LNCAP (cell line): ENCODE measurements around the gene FBXO45.

Experiments
- TF ChIP-seq, protein P1 (sequence below): fragments of 450-650 bp; IDR thresholded peaks from 2 replicates; pipeline ENCODE4 v1.5.1; 2017; ENCODE audit warnings: mild to moderate bottlenecking

FBXO45 gene

DNA sequence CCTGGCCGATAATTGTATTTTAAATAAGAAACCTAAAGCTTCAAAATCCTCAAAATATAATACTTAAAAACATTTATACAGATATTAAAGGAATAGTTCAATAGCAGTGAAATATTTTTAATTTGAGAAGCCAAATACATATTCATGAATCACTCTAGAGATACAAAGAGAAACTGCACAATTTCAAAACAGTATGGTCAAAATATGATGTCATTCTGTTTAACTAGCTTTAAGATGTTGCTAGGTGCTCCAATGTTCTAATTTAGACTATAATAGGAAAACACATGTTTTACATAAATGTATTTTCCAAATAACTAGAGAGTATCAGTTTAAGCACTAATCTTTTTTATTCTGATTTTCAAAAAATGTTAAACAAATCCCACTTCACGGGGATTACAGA, 60.8 kb downstream of the FBXO45 start:
- TF ChIP-seq, protein P1, sequence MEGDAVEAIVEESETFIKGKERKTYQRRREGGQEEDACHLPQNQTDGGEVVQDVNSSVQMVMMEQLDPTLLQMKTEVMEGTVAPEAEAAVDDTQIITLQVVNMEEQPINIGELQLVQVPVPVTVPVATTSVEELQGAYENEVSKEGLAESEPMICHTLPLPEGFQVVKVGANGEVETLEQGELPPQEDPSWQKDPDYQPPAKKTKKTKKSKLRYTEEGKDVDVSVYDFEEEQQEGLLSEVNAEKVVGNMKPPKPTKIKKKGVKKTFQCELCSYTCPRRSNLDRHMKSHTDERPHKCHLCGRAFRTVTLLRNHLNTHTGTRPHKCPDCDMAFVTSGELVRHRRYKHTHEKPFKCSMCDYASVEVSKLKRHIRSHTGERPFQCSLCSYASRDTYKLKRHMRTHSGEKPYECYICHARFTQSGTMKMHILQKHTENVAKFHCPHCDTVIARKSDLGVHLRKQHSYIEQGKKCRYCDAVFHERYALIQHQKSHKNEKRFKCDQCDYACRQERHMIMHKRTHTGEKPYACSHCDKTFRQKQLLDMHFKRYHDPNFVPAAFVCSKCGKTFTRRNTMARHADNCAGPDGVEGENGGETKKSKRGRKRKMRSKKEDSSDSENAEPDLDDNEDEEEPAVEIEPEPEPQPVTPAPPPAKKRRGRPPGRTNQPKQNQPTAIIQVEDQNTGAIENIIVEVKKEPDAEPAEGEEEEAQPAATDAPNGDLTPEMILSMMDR, result no peak

DNA sequence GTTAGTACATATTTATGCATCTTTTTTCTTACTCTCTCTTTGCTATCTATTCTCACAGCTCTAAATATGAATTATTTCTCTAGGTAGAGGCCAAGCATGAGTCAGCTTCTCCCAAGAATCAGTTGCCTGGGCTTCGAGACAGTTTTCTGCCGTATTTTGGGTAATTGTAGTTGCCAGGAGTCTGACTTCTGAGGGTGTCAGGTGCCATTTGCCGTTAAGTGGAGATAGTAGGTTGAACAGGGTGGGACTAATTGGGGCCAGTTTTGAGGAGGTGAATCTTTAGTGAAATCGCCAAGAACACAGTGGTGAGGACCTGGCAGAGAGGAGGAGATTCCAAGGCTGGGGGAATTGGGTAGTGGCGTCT, 63.2 kb downstream of the FBXO45 start:
- TF ChIP-seq, protein P1, result no peak

DNA sequence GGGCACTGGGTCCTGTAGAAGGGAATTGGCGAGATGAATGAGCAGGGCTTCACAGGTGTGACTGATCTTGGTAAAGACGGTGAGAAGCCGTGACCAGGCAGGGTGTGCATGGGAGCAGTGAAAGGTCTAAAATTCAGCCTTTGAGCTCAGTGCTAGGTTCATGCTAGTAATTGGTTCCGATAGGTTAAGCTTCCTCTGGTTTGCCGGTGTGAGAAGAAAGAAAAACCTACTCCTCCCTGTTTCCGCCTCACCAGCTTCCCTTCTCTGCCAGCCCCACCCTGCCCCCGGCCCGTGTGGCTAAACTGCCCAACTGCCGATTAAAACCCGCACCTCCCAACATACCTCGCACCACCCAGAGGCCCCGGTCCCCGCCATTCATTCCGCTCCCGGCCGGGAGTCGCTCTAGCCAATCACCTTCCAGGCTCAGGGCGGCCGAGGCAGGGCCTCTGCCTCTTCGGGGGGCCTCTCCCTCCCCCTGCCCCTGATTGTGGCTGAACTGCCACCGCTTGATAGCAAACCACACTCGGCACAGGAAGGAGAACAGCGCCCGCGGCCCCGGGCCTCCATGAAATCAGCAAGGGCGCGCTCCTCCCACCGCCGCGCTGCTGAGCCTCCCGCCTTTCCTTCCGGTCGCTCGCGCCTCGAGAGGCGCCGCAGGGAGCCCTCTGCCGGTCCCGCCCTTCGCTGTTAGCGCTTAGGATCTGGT, 63.7 kb downstream of the FBXO45 start:
- TF ChIP-seq, protein P1, result peak; percentile 40; the same call in 1 of the 2 replicates

DNA sequence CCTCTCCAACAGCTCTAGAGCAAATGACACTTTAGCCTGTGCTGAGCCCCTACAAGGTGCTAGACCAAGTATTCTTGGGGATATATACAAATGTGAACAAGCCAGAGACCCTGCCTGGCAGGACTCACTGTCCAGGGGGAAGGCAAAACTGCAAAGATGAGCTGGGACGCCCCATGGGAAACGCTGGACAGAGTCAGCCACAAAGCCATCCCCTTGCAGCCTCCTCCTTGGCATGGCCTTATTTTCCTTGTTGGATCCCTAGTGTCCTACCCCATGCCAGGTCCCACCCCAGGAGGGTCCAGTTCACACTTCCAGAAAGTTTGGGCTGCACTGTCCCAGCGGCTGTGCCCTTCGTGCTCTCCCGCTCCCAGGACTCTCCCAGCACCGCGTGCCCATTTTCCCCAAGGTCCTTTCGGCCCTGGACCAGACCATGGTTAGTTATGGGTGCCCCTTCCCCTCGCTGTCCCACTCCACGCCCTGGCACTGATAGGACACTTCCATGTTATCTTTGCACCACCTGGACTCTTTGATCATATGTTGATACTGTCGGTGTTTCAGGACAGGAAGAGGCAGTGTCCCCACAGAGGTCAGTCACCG, 65.2 kb downstream of the FBXO45 start:
- TF ChIP-seq, protein P1, result no peak

DNA sequence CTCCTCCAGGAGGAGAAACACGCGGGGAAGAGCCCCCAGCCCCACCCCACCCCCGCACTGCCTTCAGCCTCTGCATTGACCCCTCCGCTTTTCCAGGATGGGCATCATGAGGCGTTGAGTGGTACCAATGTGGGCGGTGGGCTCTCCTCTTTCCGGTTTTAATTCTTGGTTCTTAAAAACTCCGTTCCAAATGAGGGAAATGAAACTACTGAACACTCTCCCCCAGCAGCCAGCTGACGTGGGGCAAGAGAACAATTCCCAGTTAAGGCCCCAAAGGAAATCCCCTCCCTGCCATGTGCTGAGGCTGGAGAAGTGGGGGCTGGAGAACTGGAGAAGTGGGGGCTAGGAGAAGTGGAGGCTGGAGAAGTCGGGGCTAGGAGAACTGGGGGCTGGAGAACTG, 65.8 kb downstream of the FBXO45 start:
- TF ChIP-seq, protein P1, result no peak

DNA sequence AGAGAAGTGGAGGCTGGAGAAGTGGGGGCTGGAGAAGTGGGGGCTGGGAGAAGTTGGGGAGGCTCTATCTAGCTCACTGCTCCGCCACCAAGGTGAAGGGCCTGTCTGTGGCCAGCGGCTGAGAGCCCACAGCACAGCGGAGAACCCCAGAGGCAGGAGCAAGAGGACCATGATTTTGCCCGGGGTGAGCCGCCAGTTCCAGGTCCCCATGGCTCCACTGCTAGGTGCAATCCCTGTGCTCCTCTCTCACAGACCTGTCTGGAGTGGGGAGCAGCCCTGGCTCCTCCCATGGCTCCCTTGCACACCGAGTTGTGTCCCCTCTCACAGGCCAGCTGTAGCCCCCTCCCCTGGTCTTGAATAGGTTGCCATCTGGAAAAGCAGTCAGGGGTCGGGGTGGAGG, 66.4 kb downstream of the FBXO45 start:
- TF ChIP-seq, protein P1, result no peak

DNA sequence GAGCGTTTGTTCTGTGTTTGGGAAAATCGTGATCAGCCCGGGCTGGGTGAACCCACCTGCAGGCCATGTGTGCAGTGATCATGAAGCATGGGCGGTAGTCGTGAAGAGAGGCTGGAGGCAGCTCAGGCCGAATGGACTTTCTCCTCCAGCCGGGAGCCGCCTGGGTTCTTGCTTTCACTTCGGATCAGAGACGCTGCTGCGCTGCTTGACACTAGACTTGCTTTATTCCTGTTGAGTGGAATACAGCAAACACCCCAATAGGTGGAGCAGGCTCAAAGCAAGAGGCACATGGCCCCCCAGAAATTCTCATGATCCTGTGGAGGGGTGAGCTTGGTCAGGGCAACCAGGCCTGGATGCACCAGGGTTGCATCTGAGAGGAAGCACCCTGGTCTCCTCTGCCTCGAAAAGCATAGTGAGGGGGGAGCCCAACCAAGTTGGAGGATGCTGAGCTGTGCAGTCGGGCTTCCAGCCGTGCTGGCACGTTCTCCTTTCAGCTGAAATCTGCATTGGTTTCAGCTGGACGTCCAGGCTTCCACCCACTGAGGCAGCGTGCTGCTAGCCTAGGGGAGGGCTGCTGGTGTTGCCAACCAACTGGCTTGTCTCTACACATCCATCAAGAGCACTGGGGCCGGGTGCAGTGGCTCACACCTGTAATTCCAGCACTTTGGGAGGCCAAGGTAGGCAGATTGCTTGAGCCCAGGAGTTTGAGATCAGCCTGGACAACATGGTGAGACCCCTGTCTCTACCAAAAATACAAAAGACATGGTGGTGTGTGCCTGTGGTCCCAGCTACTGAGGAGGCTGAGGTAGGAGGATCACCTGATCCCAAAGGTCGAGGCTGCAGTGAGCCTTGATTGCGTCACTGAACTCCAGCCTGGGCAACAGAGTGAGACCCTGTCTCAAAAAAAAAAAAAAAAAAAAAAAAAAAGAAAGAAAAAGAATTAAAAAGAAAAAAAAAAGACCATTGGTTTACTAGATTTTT, 68.2 kb downstream of the FBXO45 start:
- TF ChIP-seq, protein P1, result no peak
